Measurements from ENCODE around the gene SYCE3.

GRCh38 chr22:50573491-50574382 lies 11.0 kb upstream of the SYCE3 start:
- TF ChIP-seq CTCF (IDR thresholded peaks at IDR 0.05) (no peak), POLR2A (IDR thresholded peaks at IDR 0.05) (no peak)
